AG09309 (cell line): ENCODE results near the gene TRAPPC10.

Experiments used
- DNase-seq: peaks from one replicate; pipeline ENCODE4 v3.0.0-alpha.2; 2010; ENCODE audit warnings: low read depth
- H3K4me3 ChIP-seq: 2 replicates; pipeline ENCODE4 v1.5.1; 2011; ENCODE audit warnings: mild to moderate bottlenecking, low read depth, low read length, moderate library complexity; ENCODE audit not compliant: control insufficient read depth
- TF ChIP-seq, protein P1 (sequence below): IDR thresholded peaks from 2 replicates; pipeline ENCODE4 v1.5.1; 2011; ENCODE audit warnings: mild to moderate bottlenecking, low read depth, low read length, inconsistent platforms; ENCODE audit not compliant: insufficient read depth, control insufficient read depth; ENCODE audit errors: missing control alignments

Gene TRAPPC10, protein sequence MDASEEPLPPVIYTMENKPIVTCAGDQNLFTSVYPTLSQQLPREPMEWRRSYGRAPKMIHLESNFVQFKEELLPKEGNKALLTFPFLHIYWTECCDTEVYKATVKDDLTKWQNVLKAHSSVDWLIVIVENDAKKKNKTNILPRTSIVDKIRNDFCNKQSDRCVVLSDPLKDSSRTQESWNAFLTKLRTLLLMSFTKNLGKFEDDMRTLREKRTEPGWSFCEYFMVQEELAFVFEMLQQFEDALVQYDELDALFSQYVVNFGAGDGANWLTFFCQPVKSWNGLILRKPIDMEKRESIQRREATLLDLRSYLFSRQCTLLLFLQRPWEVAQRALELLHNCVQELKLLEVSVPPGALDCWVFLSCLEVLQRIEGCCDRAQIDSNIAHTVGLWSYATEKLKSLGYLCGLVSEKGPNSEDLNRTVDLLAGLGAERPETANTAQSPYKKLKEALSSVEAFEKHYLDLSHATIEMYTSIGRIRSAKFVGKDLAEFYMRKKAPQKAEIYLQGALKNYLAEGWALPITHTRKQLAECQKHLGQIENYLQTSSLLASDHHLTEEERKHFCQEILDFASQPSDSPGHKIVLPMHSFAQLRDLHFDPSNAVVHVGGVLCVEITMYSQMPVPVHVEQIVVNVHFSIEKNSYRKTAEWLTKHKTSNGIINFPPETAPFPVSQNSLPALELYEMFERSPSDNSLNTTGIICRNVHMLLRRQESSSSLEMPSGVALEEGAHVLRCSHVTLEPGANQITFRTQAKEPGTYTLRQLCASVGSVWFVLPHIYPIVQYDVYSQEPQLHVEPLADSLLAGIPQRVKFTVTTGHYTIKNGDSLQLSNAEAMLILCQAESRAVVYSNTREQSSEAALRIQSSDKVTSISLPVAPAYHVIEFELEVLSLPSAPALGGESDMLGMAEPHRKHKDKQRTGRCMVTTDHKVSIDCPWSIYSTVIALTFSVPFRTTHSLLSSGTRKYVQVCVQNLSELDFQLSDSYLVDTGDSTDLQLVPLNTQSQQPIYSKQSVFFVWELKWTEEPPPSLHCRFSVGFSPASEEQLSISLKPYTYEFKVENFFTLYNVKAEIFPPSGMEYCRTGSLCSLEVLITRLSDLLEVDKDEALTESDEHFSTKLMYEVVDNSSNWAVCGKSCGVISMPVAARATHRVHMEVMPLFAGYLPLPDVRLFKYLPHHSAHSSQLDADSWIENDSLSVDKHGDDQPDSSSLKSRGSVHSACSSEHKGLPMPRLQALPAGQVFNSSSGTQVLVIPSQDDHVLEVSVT

DNA sequence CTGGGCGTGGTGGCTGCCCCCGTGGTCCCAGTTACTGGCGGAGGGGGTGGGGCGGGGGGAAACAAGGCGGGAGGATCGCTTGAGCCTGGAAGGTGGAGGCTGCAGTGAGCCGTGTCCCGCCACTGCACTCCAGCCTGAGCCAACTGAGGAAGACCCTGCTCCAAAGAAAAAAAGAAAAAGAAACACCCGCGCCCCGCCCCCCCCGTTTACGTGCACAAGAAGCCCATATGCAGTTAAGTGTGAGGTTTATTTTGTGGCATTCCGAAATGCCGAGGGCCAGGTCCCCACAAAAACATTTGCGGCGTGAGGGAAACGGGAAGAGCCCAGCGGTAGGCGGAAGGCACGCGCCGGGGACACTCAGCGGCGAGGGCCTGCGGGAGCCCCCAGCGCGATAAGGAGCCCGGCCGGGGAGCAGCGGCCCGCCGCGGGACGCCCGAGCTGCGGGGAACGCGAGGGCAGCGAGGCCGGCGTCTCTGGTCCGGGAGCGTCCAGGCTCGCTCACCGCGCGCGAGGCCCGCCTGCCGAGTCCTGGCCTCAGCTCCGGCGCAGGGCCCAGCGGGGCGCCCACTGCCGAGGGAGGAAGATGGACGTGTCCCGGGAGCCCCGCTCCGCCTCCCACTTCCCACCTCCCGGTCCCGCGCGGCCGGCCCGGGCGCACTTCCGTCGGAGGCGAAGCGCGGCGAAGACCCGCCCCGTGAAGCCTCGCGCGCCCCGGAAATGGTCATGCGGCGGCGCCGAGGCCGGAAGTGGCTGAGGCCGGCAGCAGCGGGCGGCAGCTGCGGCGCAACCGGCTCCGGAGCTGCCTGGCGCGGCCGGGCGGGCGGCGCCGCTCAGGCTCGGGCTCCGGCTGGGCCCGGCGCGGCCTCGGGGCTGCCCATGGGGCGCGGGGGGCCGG, at the start of gene TRAPPC10:
TSS of gene TRAPPC10 (plus strand) at position 731 of the 895 bp plus-strand sequence. CDS start 185 bp downstream, outside the sequence.
- DNase-seq, result peak; percentile 35
- TF ChIP-seq, protein P1, sequence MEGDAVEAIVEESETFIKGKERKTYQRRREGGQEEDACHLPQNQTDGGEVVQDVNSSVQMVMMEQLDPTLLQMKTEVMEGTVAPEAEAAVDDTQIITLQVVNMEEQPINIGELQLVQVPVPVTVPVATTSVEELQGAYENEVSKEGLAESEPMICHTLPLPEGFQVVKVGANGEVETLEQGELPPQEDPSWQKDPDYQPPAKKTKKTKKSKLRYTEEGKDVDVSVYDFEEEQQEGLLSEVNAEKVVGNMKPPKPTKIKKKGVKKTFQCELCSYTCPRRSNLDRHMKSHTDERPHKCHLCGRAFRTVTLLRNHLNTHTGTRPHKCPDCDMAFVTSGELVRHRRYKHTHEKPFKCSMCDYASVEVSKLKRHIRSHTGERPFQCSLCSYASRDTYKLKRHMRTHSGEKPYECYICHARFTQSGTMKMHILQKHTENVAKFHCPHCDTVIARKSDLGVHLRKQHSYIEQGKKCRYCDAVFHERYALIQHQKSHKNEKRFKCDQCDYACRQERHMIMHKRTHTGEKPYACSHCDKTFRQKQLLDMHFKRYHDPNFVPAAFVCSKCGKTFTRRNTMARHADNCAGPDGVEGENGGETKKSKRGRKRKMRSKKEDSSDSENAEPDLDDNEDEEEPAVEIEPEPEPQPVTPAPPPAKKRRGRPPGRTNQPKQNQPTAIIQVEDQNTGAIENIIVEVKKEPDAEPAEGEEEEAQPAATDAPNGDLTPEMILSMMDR, result no peak
- H3K4me3 ChIP-seq, result peak within 1 kb of the TSS; percentile 77

DNA sequence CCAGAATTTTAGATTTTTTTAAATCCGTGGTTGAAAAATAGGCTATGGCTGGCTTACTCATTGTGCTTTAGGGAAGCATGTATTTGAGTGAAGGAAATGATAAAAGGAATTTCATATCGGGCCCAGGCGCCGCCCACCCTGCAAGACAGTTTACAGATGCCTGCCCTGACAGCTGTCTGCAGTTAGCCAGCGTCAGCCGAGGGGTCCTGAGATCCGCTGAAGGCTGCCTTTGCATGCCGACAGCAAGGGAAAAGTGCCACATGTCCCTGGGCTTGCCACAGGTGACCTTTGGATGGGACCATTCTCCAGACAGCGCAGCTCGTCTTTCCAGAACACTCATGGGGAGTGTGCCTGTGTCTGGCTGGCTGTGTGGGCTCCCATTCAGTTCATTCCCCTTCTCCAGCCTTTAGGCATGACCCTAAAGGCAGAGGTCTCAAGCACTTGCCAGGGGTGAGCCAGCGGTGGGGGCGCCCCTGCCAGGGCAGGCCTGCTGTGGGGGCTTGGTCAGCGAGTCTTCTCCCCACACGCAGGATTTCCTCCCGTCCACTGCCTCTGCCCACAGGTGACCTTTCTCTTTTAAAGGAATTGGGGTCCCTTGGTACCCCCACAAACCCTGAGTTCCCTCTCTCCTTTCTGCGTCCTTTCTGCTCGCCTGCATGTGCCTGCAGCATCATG, 46.1 kb upstream of the TRAPPC10 start:
- no peak overlapping the region for H3K4me3 ChIP-seq
- TF ChIP-seq, protein P1, result no peak
- no peak for DNase-seq

DNA sequence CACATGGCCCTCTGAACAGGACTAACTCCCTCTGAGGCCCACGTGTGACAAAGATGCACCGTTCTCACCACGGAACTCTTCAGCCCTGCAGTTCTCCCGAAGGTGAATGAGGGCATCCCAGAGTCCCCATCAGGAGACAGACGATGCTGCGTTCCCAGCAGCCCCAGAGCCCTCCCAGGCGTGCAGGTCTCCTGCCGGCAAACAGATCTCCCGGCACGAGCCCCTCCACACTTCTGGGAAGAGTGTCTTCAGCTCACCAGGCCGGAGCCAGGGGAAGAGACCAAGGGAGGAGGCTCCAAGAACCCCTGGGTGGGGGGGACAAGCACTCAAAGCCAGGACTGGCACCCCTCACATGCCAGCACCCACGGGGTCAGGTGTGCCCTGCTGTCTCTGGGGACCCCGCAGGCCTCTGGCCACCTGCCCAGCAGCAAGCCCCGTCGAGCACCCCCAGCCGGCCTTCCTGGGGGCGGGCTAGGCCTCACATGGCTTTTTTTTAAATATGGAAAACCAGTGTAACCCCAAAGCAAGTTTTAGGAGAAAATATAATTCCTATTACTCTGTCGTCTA, 45.1 kb upstream of the TRAPPC10 start:
- DNase-seq, result no peak
- TF ChIP-seq, protein P1, result no peak
- H3K4me3 ChIP-seq, result no peak overlapping the region

DNA sequence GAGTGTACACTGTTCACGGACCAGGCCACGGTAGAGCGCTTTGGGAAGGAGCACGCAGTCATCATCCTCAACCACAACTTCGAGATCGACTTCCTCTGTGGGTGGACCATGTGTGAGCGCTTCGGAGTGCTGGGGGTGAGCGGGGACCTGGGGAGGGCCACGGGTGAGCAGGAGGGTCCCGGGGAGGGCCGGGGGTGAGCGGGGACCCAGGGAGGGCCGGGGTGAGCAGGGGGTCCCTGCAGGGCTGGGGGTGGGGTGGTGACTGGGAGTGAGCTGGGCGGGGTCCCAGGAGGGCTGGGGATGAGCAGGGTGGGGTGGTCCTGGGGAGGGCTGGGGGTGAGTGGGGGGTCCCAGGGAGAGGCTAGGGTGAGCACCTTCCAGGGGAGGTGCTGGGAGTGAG, 44.1 kb upstream of the TRAPPC10 start:
- no peak for DNase-seq
- TF ChIP-seq, protein P1, result no peak
- no peak overlapping the region for H3K4me3 ChIP-seq

DNA sequence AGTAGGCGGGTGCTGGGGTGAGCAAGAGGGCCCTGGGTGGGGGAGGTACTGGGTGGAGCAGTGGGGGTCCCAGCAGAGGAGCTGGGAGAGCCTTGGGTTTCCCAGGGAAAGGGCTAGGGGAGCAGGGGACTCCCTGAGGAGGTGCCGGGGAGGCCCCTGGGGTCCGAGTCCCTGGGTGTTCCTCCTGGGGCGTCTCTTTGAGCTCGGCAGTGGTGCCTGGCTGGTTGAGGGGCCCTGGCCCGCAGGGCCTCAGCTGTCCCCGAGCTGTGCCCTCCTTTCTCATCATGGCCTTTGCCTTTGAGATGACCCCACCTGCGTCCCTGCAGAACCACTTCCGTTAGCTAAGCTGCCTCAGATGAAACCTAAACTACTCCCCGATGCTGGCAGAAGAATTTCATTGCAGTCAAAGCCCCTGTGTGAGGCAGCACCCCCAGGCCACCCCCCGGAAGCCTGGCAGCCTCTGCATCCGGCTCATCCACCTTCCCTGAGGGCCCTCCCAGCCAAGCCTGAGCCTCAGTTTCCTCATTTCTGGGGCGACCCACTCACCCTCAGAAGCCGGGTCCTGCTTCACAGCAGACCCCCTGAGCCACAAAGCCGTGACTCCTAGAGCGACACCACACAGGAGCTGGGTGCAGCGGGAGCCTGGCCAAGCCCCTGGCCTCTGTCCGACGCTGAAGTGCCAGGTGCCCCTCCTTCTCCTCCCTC, 43.5 kb upstream of the TRAPPC10 start:
- DNase-seq, result no peak
- H3K4me3 ChIP-seq, result no peak overlapping the region
- TF ChIP-seq, protein P1, result no peak
